COLO668 (cell line): ENCODE measurements around the gene RSPH1.
A peak's percentile ranks its signal among the peaks of the same experiment; 100 is the strongest.
"Not testable (repeated sequence)": the region's sequence is repeated elsewhere in the genome, so short reads cannot be mapped to it uniquely, and the experiment has no call there.

Experiments used
- DNase-seq: peaks from one replicate; lab custom pipeline; 2025; ENCODE audit not compliant: unreplicated experiment; lab: John Stamatoyannopoulos, UW

The RSPH1 gene

GRCh38 chr21:42489006-42489563 lies 6.9 kb downstream of the RSPH1 start:
- DNase-seq, result no peak

DNA sequence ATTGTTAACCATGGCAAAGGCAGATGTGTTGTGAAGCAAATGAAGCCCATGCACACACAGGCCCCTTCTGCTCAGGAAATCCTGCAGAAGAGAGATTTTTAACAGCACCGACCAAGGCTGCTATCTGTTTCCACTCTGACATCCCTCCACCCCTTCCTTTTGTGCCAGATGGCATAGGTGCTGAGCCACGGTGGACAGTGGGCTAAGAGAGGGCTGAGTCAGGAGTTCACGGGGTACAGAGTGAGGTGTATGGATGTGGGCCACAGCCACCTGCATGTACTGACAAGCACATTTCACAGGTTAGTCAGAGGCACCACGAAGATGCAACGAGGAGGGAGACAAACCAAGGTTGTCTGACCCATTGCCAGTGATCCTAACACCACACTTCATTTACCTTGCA lies 9.5 kb downstream of the RSPH1 start:
- DNase-seq, result no peak

DNA sequence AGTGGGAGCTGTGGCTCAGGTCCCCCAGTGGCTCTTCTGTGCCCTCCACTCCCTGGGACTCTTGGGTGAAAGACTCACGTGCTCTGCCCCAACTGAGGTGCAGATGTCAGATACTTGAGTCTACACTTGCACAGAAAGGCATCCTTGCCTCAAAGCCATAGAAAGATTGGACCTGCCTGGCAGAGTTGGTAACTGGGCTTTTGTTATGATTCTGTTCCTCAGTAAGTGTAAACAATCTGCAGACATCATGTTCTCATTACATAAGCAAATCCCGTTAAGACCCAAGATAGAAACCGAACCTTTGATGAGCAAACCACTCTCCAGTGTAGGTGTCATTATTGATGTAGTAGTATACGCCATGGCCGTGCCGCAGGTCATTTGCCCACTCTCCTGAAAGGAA lies 10.0 kb downstream of the RSPH1 start:
- no peak for DNase-seq

GRCh38 chr21:42484966-42485365 lies 11.1 kb downstream of the RSPH1 start:
- DNase-seq, result no peak

DNA sequence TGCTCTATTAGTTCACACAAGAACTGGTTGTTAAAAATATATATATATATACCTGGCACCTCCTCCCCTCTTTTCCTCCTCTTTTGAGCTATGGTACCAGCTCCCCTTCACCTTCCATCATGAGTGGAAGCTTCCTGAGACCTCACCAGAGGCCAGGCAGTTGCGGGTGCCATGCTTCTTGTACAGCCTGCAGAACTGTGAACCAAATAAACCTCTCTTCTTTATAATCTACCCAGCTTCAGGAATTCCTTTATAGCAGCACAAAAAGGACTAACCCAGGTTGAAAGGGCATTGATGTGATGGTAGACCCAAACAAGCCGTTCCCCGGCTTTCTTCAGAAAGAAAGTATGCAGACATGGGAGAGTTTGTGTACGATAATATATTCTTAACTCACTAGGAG lies 14.9 kb downstream of the RSPH1 start:
- DNase-seq, result no peak

GRCh38 chr21:42480736-42481135 lies 15.3 kb downstream of the RSPH1 start:
- no peak for DNase-seq

- no peak for DNase-seq
Measured at GRCh38 chr21:42479582-42479981, 16.4 kb downstream of the RSPH1 start.

DNA sequence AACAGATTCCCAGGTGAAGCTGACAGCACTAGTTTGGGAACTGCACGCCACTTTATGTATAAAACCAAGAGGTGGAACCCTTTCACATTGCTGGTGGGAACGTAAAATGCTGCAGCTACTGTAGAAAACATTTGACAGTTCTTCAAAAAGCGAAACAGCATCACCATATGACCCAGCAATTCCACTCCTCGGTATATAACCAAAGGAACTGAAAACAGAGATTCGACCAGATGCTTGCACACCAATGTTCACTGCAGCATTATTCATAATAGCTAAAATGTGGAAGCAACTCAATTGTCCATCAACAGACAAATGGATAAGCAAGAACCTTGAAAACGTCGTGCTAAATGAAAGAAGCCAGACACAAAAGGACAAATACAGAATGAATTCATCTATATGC lies 17.5 kb downstream of the RSPH1 start:
- DNase-seq, result no peak

- DNase-seq, result no peak
Measured at GRCh38 chr21:42476388-42477331, 19.4 kb downstream of the RSPH1 start.

DNA sequence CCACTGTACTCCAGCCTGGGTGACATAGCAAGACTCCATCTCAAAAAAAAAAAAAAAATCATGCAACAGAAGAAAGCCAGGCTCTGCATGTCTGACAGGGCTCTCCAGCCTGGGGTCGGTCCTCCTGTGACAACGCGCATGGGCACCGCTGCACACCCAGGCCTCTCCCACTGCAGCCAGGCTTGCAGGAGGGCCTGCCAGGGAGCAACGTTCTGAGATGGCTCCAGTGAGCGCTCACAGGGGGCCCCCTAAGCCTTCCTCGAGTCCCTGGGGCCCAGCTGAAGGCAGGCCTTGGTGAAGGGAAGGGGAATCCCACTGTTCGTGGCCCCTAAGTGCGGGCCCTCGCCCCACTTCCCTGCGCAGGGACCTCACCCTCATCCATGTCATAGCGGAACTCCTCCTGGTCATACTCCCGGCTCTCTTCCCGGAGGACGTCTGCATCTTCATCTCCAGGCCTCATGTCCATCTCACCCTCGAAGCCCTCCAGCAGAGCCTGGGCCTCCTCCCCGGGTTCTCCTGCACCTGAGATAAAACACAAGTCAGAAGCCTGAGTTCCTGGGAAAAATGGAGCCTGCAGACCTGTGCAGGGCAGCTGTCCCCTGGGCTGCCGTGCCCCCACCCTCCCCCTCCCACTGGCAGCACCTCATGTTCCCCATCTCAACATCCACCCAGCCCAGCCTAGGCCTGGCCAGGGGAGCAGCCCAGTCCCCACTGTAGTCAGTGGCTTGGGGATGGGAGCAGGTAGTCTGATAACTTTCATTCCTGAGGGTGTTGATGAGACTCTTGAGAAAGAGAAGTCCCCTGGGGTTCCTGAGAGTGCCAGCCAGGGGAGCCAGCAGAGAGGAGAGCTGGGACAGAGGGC lies 20.3 kb downstream of the RSPH1 start:
- DNase-seq, result no peak

DNA sequence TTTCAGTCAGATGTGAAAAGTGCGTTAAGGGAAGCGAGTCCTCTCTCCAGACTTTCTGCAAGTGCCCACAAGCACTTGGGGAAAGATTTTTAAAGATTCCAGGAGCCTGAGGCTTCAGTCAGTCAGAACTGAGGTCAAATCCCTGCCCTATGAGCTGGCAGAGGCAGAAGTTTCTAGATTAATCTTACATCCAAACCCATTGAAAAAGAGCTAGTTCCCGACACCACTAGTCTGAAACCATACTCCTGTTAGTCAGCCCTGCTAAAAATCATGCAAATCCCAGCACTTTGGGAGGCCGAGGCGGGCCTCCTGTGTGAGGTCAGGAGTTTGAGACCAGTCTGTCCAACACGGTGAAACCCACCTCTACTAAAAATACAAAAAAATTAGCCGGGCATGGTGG lies 21.0 kb downstream of the RSPH1 start:
- no peak for DNase-seq

DNA sequence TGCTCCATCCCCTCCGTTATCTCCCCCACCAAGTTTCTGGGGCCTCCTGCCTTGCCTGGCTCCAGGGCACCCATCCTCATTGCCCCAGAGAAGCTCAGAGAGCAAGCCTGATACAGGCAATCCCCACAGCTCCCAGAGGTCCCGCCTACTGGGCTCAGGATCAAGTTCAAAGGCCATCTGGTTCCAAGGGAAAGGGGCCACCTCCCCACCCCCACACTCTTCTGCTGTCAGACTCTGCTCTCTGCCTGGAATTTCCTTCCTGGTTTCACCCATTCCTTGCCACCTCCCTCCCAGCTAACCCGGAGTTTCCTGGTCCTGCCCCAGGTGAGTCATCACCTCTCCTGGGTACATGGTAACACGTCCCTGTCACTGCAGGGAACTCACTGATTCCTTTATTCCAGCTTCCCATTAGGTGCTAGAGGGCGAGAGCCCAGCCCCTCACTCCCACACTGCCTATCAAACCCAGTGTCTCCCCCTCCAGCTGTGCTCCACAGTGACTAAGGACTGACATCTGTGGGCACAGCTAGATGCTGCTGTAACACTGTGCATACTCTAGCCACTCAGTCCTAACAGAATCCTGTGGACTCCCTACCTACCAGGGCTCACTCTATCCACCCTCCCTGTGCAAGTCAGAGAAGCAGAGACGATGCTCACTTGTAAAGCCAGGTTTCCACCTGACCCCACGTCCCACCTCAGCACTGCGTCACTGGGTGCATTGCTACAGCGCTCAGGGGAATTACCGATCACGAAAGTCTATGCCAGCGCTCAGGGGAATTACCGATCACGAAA lies 21.8 kb downstream of the RSPH1 start:
- peak; percentile 75 for DNase-seq

DNA sequence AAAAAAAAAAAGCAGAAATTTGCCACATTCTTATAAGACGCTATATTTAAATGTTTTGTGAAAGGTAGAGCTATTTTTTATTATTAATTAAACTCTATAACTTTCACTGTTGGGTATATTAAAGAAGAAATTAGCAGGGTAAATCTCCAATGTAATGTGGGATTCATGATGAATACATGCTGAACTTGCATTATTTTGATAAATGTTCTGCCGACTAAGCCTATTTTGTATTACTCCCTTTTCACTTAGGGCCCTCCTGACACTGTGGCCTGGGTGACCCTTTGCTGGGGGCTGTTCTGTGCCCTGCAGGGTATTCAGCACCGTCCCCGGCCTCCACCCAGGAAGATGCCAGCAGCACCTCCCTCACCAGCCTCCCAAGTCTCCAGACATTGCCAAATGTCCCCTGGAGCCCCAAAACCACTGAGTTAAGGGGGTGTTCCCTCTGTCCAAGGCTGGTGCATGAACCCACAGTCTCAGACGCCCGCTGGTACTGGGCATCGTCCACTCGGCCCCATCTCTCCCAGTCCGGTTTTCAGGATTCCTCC lies 22.5 kb downstream of the RSPH1 start:
- no peak for DNase-seq

DNA sequence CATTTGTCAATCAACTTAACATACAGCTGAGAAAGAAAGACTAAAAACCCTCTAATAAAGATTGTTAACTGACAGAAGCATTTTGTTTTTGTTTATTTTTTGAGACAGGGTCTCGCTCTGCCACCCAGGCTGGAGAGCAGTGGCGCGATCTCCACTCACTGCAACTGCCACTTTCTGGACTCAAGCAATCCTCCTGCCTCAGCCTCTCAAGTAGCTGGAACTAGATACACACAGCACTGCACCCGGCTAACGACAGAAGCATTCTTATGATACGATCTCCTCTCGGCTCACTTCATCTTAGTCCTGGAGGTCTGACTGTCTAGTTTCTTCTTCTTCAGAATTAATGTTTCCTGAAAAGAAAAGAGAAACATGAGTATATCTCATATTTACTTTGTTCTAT lies 23.5 kb downstream of the RSPH1 start:
- DNase-seq, result no peak

- DNase-seq, result no peak
Measured at GRCh38 chr21:42471716-42472330, 24.2 kb downstream of the RSPH1 start.

GRCh38 chr21:42471206-42471605 lies 24.8 kb downstream of the RSPH1 start:
- no peak for DNase-seq

- not testable (repeated sequence) for DNase-seq
Measured at GRCh38 chr21:42469726-42470125, 26.3 kb downstream of the RSPH1 start.

DNA sequence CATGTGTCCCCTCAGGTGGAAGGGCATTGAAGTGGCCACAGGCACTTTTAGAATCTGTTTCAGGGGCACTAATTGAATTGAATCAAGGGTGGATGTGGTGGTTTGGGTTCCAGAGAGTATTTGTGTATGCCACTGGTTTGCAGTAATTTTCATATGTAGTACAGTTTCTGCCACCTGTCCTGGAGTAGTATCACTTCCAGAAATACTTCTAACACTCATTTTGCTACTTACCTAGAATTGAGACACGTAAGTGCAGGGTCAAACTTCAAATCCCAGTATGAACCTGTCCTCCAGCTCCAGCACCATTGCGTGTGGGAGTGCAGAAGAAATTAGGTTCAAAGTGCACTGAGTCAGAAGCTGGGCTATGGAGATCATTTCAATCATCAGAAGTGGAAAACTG lies 26.8 kb downstream of the RSPH1 start:
- no peak for DNase-seq

- DNase-seq, result no peak
Measured at GRCh38 chr21:42468491-42469131, 27.4 kb downstream of the RSPH1 start.
